Neural cell (in vitro differentiated cells): ENCODE data around the gene GRID1. TPM values are rescaled to one million over a fixed set of nuclear protein-coding genes. Genes with fewer than 3 reads are reported as not detected.

ENCODE experiments used
- H2AFZ ChIP-seq: fragments of 200-600, 300-800 bp; sonication (generic), shearing (Covaris generic); 2 replicates; pipeline ENCODE4 v1.6.0; 2014; ENCODE audit warnings: low read depth, mild to moderate bottlenecking, antibody characterized with exemption, low read length, moderate library complexity
- H3F3A ChIP-seq: fragments of 200-600 bp; shearing (Covaris generic); 2 replicates; pipeline ENCODE4 v1.6.1; 2016; ENCODE audit warnings: mild to moderate bottlenecking, moderate library complexity, mixed read lengths, antibody characterized with exemption, low read length; ENCODE audit not compliant: insufficient read depth, poor library complexity, severe bottlenecking
- H3K27ac ChIP-seq: fragments of 200-600, 300-800 bp; sonication (generic), shearing (Covaris generic); 2 replicates; pipeline ENCODE4 v1.5.1; 2014; ENCODE audit warnings: mild to moderate bottlenecking, low read length, moderate library complexity
- H3K27me3 ChIP-seq: fragments of 300-800, 200-600 bp; sonication (generic), shearing (Covaris generic); 2 replicates; pipeline ENCODE4 v1.6.0; 2014; ENCODE audit warnings: mild to moderate bottlenecking, low read depth, low read length, moderate library complexity; ENCODE audit not compliant: insufficient read depth
- H3K36me3 ChIP-seq: fragments of 300-800, 200-600 bp; sonication (generic), shearing (Covaris generic); 2 replicates; pipeline ENCODE4 v1.5.1; 2014; ENCODE audit warnings: mild to moderate bottlenecking, antibody characterized with exemption, low read length, moderate library complexity; ENCODE audit not compliant: insufficient read depth
- H3K4me2 ChIP-seq: fragments of 300-800, 200-600 bp; sonication (generic), shearing (Covaris generic); 2 replicates; pipeline ENCODE4 v1.6.0; 2014; ENCODE audit warnings: mild to moderate bottlenecking, low read length
- H3K4me3 ChIP-seq: fragments of 300-800, 200-600 bp; sonication (generic), shearing (Covaris generic); 2 replicates; pipeline ENCODE4 v1.5.1; 2014; ENCODE audit warnings: mild to moderate bottlenecking, low read length, moderate library complexity
- H3K79me2 ChIP-seq: fragments of 200-600 bp; shearing (Covaris generic); replicated peaks from 2 replicates; pipeline ENCODE4 v1.6.0; 2014; ENCODE audit warnings: mild to moderate bottlenecking, low read length, moderate library complexity; ENCODE audit not compliant: insufficient read depth
- H3K9ac ChIP-seq: fragments of 300-800, 200-600 bp; sonication (generic), shearing (Covaris generic); 2 replicates; pipeline ENCODE4 v1.6.1; 2016; ENCODE audit warnings: mild to moderate bottlenecking, low read length, mixed read lengths
- H3K9me2 ChIP-seq: fragments of 200-600 bp; shearing (Covaris generic); 2 replicates; pipeline ENCODE4 v1.6.1; 2016; ENCODE audit warnings: mild to moderate bottlenecking, low read length, mixed read lengths; ENCODE audit not compliant: insufficient read depth
- H3K9me3 ChIP-seq: fragments of 200-600, 300-800 bp; sonication (generic), shearing (Covaris generic); 2 replicates; pipeline ENCODE4 v1.6.1; 2016; ENCODE audit warnings: mild to moderate bottlenecking, mixed run types, low read length, moderate library complexity, mixed read lengths
- H4K20me1 ChIP-seq: fragments of 200-600 bp; shearing (Covaris generic); 2 replicates; pipeline ENCODE4 v1.6.1; 2016; ENCODE audit warnings: mild to moderate bottlenecking, mixed run types; ENCODE audit not compliant: insufficient read depth
- CTCF ChIP-seq: fragments of 450-650 bp; IDR thresholded peaks from 2 replicates; pipeline ENCODE4 v1.5.1; 2014; ENCODE audit warnings: antibody characterized with exemption, mild to moderate bottlenecking, moderate library complexity; ENCODE audit not compliant: poor library complexity, severe bottlenecking
- EP300 ChIP-seq: fragments of 450-650 bp; conservative IDR thresholded peaks from 2 replicates; pipeline ENCODE4 v1.6.1; 2014; ENCODE audit warnings: antibody characterized with exemption, mild to moderate bottlenecking, moderate library complexity; ENCODE audit not compliant: poor library complexity, severe bottlenecking
- EZH2 ChIP-seq: fragments of 200-600, 300-800 bp; shearing (Covaris generic), sonication (generic); IDR thresholded peaks from 2 replicates; pipeline ENCODE4 v1.6.1; 2014; ENCODE audit warnings: antibody characterized with exemption, low read length, borderline replicate concordance, mild to moderate bottlenecking; ENCODE audit not compliant: insufficient read depth, poor library complexity, severe bottlenecking
- MXI1 ChIP-seq: fragments of 450-650 bp; conservative IDR thresholded peaks from 2 replicates; pipeline ENCODE4 v1.6.1; 2014; ENCODE audit warnings: antibody characterized with exemption, mild to moderate bottlenecking; ENCODE audit not compliant: poor library complexity, severe bottlenecking
- POLR2AphosphoS5 ChIP-seq: IDR thresholded peaks from 2 replicates; pipeline ENCODE4 v1.6.1; 2012
- RAD21 ChIP-seq: fragments of 450-650 bp; conservative IDR thresholded peaks from 2 replicates; pipeline ENCODE4 v1.6.1; 2014; ENCODE audit warnings: antibody characterized with exemption, mild to moderate bottlenecking, moderate library complexity
- REST ChIP-seq: IDR thresholded peaks from 2 replicates; pipeline ENCODE4 v1.6.1; 2012; ENCODE audit warnings: borderline replicate concordance
- SMC3 ChIP-seq: fragments of 450-650 bp; conservative IDR thresholded peaks from 2 replicates; pipeline ENCODE4 v1.6.1; 2014; ENCODE audit warnings: antibody characterized with exemption, mild to moderate bottlenecking, moderate library complexity; ENCODE audit not compliant: poor library complexity
- TAF1 ChIP-seq: IDR thresholded peaks from 2 replicates; pipeline ENCODE4 v1.6.1; 2012; ENCODE audit warnings: low read depth
- polyA plus RNA-seq: library from polyadenylated mRNA; depleted of rRNA; stranded (reverse); fragments of >200 nt; gene quantifications from 2 replicates; pipeline ENCODE4 v1.2.3, GENCODE V29; 2014

The GRID1 gene
- polyA plus RNA-seq, 1 donor from 2014 or later, result 7.3 TPM

- H3K4me3 ChIP-seq, result no peak overlapping the region
- TF ChIP-seq TAF1, result no peak
- TF ChIP-seq RAD21, result no peak
- no peak for TF ChIP-seq POLR2AphosphoS5
- TF ChIP-seq EZH2, result no peak
- no peak for TF ChIP-seq EP300
- TF ChIP-seq MXI1, result no peak
- TF ChIP-seq SMC3, result no peak
- no peak for TF ChIP-seq CTCF
- TF ChIP-seq REST, result no peak
- no peak overlapping the region for H3K4me2 ChIP-seq
- no peaks in the 10 kb centered on the region for H3K27me3 ChIP-seq
- H3K79me2 ChIP-seq, result no peaks in the 10 kb centered on the region
- no peaks in the 10 kb centered on the region for H4K20me1 ChIP-seq
- H3K36me3 ChIP-seq, result no peaks in the 10 kb centered on the region
- no peaks in the 10 kb centered on the region for H3K9me3 ChIP-seq
- H2AFZ ChIP-seq, result no peak overlapping the region
- H3K27ac ChIP-seq, result no peak overlapping the region
- H3F3A ChIP-seq, result no peaks in the 10 kb centered on the region
- H3K9me2 ChIP-seq, result no peaks in the 10 kb centered on the region
- no peak overlapping the region for H3K9ac ChIP-seq
These were observed 79.3 kb downstream of the GRID1 start for GRCh38 chr10:86287110-86287793.

- no peak overlapping the region for H3K9ac ChIP-seq
- no peak overlapping the region for H3K4me2 ChIP-seq
- no peaks in the 10 kb centered on the region for H3K9me3 ChIP-seq
- H3K27ac ChIP-seq, result no peak overlapping the region
- TF ChIP-seq TAF1, result no peak
- TF ChIP-seq SMC3, result no peak
- TF ChIP-seq REST, result no peak
- no peak for TF ChIP-seq EZH2
- no peak for TF ChIP-seq EP300
- no peak for TF ChIP-seq MXI1
- TF ChIP-seq POLR2AphosphoS5, result no peak
- no peak for TF ChIP-seq RAD21
- no peak for TF ChIP-seq CTCF
- H3K27me3 ChIP-seq, result no peaks in the 10 kb centered on the region
- no peaks in the 10 kb centered on the region for H3K36me3 ChIP-seq
- no peaks in the 10 kb centered on the region for H4K20me1 ChIP-seq
- H3F3A ChIP-seq, result no peaks in the 10 kb centered on the region
- H3K4me3 ChIP-seq, result no peak overlapping the region
- H2AFZ ChIP-seq, result no peak overlapping the region
- no peaks in the 10 kb centered on the region for H3K9me2 ChIP-seq
- no peaks in the 10 kb centered on the region for H3K79me2 ChIP-seq
These were observed 80.1 kb downstream of the GRID1 start for GRCh38 chr10:86286236-86287109.
